Thyroid gland (tissue), 4 donors: ENCODE results near the gene SLC35F6. TPM values are rescaled to one million over a fixed set of nuclear protein-coding genes. Genes with fewer than 3 reads are reported as not detected.
"Not testable (repeated sequence)": the region's sequence is repeated elsewhere in the genome, so short reads cannot be mapped to it uniquely, and the experiment has no call there.

Source experiments
- DNase-seq, 2 donors: peaks; one replicate each; pipeline ENCODE4 v3.0.0-alpha.2; 2019
- H3K27ac ChIP-seq, 3 donors: fragments of 200-600 bp; sonication (generic); 1 replicate in 2 of 3; 2 replicates in 1 of 3; pipeline ENCODE4 v1.5.1; 2016 to 2019; ENCODE audit warnings: mild to moderate bottlenecking in 1 of 3, moderate library complexity in 1 of 3
- H3K27me3 ChIP-seq: fragments of 200-600 bp; sonication (generic); one replicate; pipeline ENCODE4 v1.5.1; 2019
- H3K36me3 ChIP-seq, 2 donors: fragments of 200-600 bp; sonication (generic); one replicate each; pipeline ENCODE4 v1.5.1; 2016 to 2019
- H3K4me1 ChIP-seq, 2 donors: fragments of 200-600 bp; sonication (generic); one replicate each; pipeline ENCODE4 v1.5.1; 2017 to 2019
- H3K4me3 ChIP-seq, 3 donors: fragments of 200-600 bp; sonication (generic); replicated peaks in 1 of 3; 1 replicate in 2 of 3; 2 replicates in 1 of 3; pipeline ENCODE4 v1.5.1; 2016; ENCODE audit warnings: mild to moderate bottlenecking in 1 of 3
- H3K9me3 ChIP-seq: fragments of 200-600 bp; sonication (generic); one replicate; pipeline ENCODE4 v1.5.1; 2017
- POLR2A ChIP-seq, 2 donors: fragments of 450-650 bp; IDR thresholded peaks; one replicate each; pipeline ENCODE4 v1.6.1; 2017; ENCODE audit warnings: antibody characterized with exemption in 2 of 2, mild to moderate bottlenecking in 2 of 2, moderate library complexity in 1 of 2
- WGBS, 2 donors: methylation state at CpG; one replicate each; pipeline ENCODE4 v1.1.5; 2017; 5-methylcytosine and 5-hydroxymethylcytosine counted together
- intact Hi-C: fragments of 100-400 bp; cut with DNase I; formaldehyde crosslinking; loops from one replicate; pipeline ENCODE4 v1.15.1; 2023
- total RNA-seq, 4 donors: library from RNA; depleted of rRNA; stranded (reverse); fragments of >200 nt; gene quantifications; one replicate each; pipeline ENCODE4 v1.2.3, GENCODE V29; 2016
- TF ChIP-seq, protein P1 (sequence below), 6 experiments: fragments of 200-600 bp in 3 of 6; fragments of 450-650 bp in 3 of 6; sonication (generic) in 3 of 6; IDR thresholded peaks; one replicate each; pipeline ENCODE4 v1.5.1; 2016 to 2019; ENCODE audit warnings: antibody characterized with exemption in 6 of 6, mild to moderate bottlenecking in 2 of 6, inconsistent platforms in 1 of 6, moderate library complexity in 1 of 6

Gene SLC35F6
- total RNA-seq, 4 donors from 2014 or later = 73.1 to 91.2 (median 80.7) TPM

GRCh38 chr2:26742048-26742770 is 21.9 kb upstream of the SLC35F6 start:
- Histone ChIP-seq H3K4me3 (no peak overlapping the region), H3K27me3 (no peaks in the 10 kb centered on the region), H3K9me3 (no peaks in the 10 kb centered on the region), H3K36me3 (no peaks in the 10 kb centered on the region), H3K27ac (no peak overlapping the region), H3K4me1 (peaks cover 0 to 3% of the 10 kb centered on the region in 2 donors)
- DNase-seq = no peak
- WGBS, 2 donors = 91 to 94% methylated on average over 6 to 12 of the region's 15 CpGs
- TF ChIP-seq, protein P1, sequence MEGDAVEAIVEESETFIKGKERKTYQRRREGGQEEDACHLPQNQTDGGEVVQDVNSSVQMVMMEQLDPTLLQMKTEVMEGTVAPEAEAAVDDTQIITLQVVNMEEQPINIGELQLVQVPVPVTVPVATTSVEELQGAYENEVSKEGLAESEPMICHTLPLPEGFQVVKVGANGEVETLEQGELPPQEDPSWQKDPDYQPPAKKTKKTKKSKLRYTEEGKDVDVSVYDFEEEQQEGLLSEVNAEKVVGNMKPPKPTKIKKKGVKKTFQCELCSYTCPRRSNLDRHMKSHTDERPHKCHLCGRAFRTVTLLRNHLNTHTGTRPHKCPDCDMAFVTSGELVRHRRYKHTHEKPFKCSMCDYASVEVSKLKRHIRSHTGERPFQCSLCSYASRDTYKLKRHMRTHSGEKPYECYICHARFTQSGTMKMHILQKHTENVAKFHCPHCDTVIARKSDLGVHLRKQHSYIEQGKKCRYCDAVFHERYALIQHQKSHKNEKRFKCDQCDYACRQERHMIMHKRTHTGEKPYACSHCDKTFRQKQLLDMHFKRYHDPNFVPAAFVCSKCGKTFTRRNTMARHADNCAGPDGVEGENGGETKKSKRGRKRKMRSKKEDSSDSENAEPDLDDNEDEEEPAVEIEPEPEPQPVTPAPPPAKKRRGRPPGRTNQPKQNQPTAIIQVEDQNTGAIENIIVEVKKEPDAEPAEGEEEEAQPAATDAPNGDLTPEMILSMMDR (IDR thresholded peaks at IDR 0.05) = no peak
- TF ChIP-seq POLR2A (IDR thresholded peaks at IDR 0.05) = no peak
- intact Hi-C loops = no loop called here

DNA sequence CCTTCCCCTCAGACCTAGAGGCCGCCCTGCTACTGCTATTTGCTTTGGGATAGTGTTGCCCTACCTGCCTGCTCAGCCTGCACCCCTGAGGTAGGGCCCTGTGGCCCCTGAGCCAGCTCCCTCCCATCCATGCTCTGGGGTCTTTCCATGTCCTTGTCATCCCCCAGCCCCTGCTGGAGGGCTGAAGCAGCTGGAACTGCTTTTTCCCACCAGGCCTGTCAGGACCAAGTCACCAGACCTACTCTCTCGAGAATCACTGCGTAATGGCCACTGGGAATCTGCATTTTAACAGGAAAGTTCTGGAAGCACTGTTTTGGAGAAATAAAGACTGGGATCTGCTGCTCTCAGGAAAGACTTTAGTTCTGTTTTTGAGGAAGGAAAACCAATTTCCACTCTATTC is 20.2 kb upstream of the SLC35F6 start:
- no peak overlapping the region for H3K4me3 ChIP-seq
- TF ChIP-seq, protein P1 (IDR thresholded peaks at IDR 0.05) = no peak
- no peak for TF ChIP-seq POLR2A (IDR thresholded peaks at IDR 0.05)
- no peaks in the 10 kb centered on the region for H3K9me3 ChIP-seq
- H3K27me3 ChIP-seq = no peaks in the 10 kb centered on the region
- 89 to 92% methylated on average over 3 of the region's 3 CpGs for WGBS, 2 donors
- no peak for DNase-seq
- H3K27ac ChIP-seq = no peak overlapping the region
- peaks cover 0 to 3% of the 10 kb centered on the region in 2 donors for H3K4me1 ChIP-seq
- intact Hi-C loops = no loop called here
- no peaks in the 10 kb centered on the region for H3K36me3 ChIP-seq

- Histone ChIP-seq H3K27ac (no peak overlapping the region), H3K36me3 (no peaks in the 10 kb centered on the region), H3K4me1 (peaks cover 0 to 4% of the 10 kb centered on the region in 2 donors), H3K27me3 (no peaks in the 10 kb centered on the region), H3K9me3 (no peaks in the 10 kb centered on the region), H3K4me3 (no peak overlapping the region)
- WGBS, 2 donors = 83 to 84% methylated on average over 3 of the region's 3 CpGs
- TF ChIP-seq, protein P1 (IDR thresholded peaks at IDR 0.05) = no peak
- TF ChIP-seq POLR2A (IDR thresholded peaks at IDR 0.05) = no peak
- DNase-seq = no peak
- intact Hi-C loops = no loop called here
These were observed 19.1 kb upstream of the SLC35F6 start for GRCh38 chr2:26744953-26745352.

DNA sequence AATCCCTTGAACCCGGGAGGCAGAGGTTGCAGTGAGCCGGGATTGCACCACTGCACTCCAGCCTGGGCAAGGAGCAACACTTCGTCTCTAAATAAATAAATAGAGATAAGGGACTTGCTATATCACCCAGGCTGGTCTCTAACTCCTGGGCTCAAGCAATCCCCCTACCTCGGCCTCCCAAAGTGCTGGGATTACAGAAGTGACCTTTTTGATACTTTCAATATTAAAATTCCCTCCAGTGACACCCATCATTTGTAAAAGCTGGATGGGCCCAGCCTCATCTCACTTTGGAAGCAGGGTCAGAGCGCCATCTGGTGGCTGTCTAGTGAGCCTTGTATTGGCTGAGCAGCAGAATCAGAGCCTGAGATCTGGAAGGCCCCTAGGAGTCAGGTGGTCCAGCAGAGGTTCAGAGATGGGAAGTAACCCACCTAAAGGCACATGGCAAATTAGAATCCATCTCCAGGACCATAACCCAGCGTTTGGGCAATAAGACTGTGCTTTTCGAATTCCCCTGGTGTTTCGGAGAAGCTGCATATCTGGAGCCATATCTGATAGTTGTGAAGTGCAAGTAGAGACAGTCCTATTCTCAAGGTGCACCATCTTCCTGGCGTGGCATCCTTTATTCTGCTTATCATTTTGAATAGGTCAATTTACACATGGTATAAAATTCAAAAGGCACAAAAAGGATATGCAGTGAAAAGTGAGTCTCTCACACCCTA is 18.3 kb upstream of the SLC35F6 start:
- intact Hi-C loops = loop anchor here (2.0 kb wide), 1 partner anchor 141 kb away; no protein-coding TSS in a partner anchor
- Histone ChIP-seq H3K27me3 (no peaks in the 10 kb centered on the region), H3K36me3 (no peaks in the 10 kb centered on the region), H3K4me1 (peaks cover 0 to 6% of the 10 kb centered on the region in 2 donors), H3K9me3 (no peaks in the 10 kb centered on the region), H3K27ac (no peak overlapping the region), H3K4me3 (no peak overlapping the region)
- TF ChIP-seq POLR2A (IDR thresholded peaks at IDR 0.05) = no peak
- TF ChIP-seq, protein P1 (IDR thresholded peaks at IDR 0.05) = peak; percentile 68 to 94 (median 91)
- peak; percentile 87 to 92 for DNase-seq
- 26 to 27% methylated on average over 9 of the region's 9 CpGs for WGBS, 2 donors

DNA sequence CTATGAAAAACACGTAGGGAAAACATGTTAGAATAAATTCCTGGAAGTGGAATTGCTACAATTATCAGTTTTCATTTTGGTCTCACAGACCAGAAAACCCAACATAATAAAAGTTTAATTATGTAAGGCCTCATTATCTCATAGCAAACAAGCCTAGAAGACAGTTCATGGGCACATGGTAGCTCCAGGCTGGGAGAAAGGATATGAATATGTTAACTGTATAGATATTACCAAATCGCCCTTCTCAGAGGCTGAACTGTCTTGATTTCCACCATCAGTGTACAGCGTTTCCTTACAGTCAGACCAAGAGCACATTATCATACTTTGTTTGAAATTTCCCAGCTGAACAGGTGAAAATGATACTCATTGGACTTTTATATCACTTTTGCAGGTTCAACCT is 17.1 kb upstream of the SLC35F6 start:
- Histone ChIP-seq H3K9me3 (no peaks in the 10 kb centered on the region), H3K4me3 (no peak overlapping the region), H3K4me1 (peaks cover 0 to 2% of the 10 kb centered on the region in 2 donors), H3K36me3 (no peaks in the 10 kb centered on the region), H3K27ac (no peak overlapping the region), H3K27me3 (no peaks in the 10 kb centered on the region)
- TF ChIP-seq, protein P1 (IDR thresholded peaks at IDR 0.05) = no peak
- TF ChIP-seq POLR2A (IDR thresholded peaks at IDR 0.05) = no peak
- DNase-seq = no peak
- intact Hi-C loops = loop anchor here (2.0 kb wide), 1 partner anchor 142 kb away; no protein-coding TSS in a partner anchor
- 70 to 83% methylated on average over 3 of the region's 3 CpGs for WGBS, 2 donors

GRCh38 chr2:26749787-26750420 is 14.2 kb upstream of the SLC35F6 start:
- 63 to 69% methylated on average over 8 of the region's 8 CpGs for WGBS, 2 donors
- H3K9me3 ChIP-seq, H3K4me3 ChIP-seq, H3K36me3 ChIP-seq, DNase-seq, H3K27me3 ChIP-seq, H3K27ac ChIP-seq, intact Hi-C loops: not testable (repeated sequence)
- H3K4me1 ChIP-seq = peaks cover 11 to 20% of the 10 kb centered on the region in 2 donors

GRCh38 chr2:26750467-26750866 is 13.6 kb upstream of the SLC35F6 start:
- H3K36me3 ChIP-seq, intact Hi-C loops, H3K27me3 ChIP-seq, DNase-seq, H3K9me3 ChIP-seq, H3K27ac ChIP-seq, H3K4me3 ChIP-seq: not testable (repeated sequence)
- peaks cover 12 to 25% of the 10 kb centered on the region in 2 donors for H3K4me1 ChIP-seq
- 90 to 94% methylated on average over 11 of the region's 11 CpGs for WGBS, 2 donors
